GM10248 (cell line): ENCODE measurements around the gene CLEC1B.
"Not testable (repeated sequence)": the region's sequence is repeated elsewhere in the genome, so short reads cannot be mapped to it uniquely, and the experiment has no call there.

Source experiments
- CTCF ChIA-PET: fragments of 300-600 bp; sonication (Branson Sonifier 250); formaldehyde crosslinking; extraction: SDS; loops from one replicate; lab custom pipeline; 2021; ENCODE audit warnings: antibody characterized with exemption; lab: Yijun Ruan, JAX
- POLR2A ChIA-PET: fragments of 350-650 bp; sonication (Branson Sonifier 250); formaldehyde crosslinking; extraction: SDS; loops from one replicate; lab custom pipeline; 2020; ENCODE audit warnings: antibody characterized with exemption; lab: Yijun Ruan, JAX
- DNase-seq: peaks from one replicate; pipeline ENCODE4 v3.0.0; 2012; ENCODE audit errors: extremely low spot score
- TF ChIP-seq, protein P1 (sequence below): IDR thresholded peaks from 2 replicates; pipeline ENCODE4 v1.5.1; 2012; ENCODE audit warnings: mild to moderate bottlenecking, low read depth; ENCODE audit errors: extremely low read depth, missing control alignments, control extremely low read depth

The CLEC1B gene

DNA sequence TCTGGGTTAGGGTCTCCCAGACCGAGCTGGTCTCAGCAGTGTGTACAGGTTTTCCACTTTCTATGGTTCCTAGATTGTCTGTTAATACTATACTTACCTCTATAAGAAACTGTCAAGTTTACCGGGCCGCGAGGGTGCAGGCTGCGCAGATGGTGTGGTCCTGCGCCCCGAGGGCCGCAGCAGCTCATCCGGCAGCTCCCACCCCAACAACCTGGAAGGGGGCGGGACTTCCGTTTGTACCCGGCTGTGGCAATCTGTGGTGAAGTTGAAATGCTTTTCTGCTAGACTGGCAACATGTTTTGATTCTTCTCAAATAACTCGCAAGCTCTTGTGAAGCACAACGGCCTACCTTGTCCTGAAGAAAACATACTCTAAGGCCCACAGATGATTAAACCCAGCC lies 31.5 kb upstream of the CLEC1B start, which contains the start of gene CLEC9A:
CLEC9A (plus strand) TSS at position 237 of the 400 bp plus-strand sequence. CDS start 22,006 bp downstream, outside the sequence.
- ChIA-PET CTCF (interaction anchor here (1.3 to 2.1 kb wide), 2 partner anchors 21 to 113 kb away, joined by 3 to 4 read pairs; no protein-coding TSS in a partner anchor), POLR2A (no interaction called here)

DNA sequence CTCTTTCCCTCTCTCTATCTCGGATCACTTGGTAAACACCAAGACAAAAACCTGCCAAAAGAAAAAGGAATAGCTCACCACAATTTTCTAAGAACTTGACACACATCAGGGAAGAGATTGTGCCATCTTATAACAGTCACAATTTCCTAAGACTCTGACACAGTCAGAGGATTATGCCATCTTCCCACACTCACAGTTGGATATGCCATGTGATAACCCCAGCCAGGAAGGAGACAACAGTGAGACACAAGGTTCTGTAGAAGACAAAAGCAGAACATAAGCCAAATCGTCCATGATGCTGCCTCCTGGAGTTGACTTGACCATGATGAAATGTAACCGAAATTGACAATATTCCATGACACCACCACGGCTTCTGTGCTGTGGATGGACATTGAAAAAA lies 28.8 kb upstream of the CLEC1B start:
- ChIA-PET CTCF (no interaction called here), POLR2A (no interaction called here)
- no peak for DNase-seq
- TF ChIP-seq, protein P1, sequence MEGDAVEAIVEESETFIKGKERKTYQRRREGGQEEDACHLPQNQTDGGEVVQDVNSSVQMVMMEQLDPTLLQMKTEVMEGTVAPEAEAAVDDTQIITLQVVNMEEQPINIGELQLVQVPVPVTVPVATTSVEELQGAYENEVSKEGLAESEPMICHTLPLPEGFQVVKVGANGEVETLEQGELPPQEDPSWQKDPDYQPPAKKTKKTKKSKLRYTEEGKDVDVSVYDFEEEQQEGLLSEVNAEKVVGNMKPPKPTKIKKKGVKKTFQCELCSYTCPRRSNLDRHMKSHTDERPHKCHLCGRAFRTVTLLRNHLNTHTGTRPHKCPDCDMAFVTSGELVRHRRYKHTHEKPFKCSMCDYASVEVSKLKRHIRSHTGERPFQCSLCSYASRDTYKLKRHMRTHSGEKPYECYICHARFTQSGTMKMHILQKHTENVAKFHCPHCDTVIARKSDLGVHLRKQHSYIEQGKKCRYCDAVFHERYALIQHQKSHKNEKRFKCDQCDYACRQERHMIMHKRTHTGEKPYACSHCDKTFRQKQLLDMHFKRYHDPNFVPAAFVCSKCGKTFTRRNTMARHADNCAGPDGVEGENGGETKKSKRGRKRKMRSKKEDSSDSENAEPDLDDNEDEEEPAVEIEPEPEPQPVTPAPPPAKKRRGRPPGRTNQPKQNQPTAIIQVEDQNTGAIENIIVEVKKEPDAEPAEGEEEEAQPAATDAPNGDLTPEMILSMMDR, result no peak

More for the DNA sequence above, 31.5 kb upstream of the CLEC1B start, which contains the start of gene CLEC9A:
- DNase-seq, result no peak
- TF ChIP-seq, protein P1, result no peak

DNA sequence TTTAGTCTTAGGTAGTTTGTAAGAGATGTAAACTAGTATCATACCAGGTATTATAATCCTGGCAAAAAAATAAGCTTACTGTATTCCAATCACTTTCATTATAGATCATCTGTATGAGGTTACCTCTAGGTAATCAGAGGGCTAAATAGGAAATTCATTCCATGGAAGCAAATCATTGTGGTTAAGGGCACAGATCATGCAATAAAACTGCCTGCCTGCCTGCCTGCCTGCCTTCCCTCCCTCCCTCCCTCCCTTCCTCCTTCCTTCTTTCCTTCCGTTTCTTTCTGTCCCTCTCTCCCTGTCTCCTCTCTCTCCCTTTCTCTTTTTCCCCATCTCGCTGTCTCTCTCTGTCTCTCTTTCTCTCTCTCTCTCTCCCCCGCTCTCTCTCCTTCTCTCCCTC lies 28.4 kb upstream of the CLEC1B start:
- DNase-seq, result no peak
- CTCF ChIA-PET, result no interaction called here

DNA sequence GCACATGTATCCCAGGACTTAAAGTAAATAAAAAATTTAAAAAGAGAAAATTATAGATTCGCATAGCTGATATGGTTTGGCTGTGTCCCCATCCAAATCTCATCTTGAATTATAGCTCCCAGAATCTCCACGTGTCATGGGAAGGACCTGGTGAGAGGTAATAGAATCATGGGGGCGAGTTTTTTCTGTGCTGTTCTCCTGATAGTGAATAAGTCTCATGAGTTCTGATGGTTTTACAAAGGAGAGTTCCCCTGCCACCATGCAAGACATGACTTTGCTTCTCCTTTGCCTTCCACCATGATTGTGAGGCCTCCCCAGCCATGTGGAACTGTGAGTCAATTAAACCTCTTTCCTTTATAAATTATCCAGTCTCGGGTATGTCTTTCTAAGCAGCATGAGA lies 27.7 kb upstream of the CLEC1B start:
- POLR2A ChIA-PET, DNase-seq, CTCF ChIA-PET: not testable (repeated sequence)

More for the DNA sequence above, 28.4 kb upstream of the CLEC1B start:
- POLR2A ChIA-PET, result no interaction called here
- TF ChIP-seq, protein P1, result no peak

DNA sequence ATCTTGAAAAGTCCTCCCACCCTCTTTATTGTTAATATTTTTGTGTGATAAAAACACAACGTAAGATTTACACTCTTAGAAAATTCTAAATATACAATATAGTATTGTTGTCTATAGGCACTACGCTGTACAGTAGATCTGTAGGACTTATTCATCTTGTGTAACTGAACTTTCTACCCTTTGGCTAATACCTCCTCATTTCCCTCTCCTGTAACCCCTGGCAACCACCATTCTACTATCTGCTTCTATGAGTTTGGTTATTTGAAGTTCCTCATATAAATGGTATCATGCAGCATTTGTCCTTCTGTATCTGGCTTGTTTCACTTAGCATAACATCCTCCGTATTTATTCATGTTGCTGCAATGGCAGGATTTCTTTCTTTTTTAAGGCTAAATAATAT lies 26.3 kb upstream of the CLEC1B start:
- DNase-seq, result no peak
- TF ChIP-seq, protein P1, result no peak
- ChIA-PET CTCF (no interaction called here), POLR2A (no interaction called here)

DNA sequence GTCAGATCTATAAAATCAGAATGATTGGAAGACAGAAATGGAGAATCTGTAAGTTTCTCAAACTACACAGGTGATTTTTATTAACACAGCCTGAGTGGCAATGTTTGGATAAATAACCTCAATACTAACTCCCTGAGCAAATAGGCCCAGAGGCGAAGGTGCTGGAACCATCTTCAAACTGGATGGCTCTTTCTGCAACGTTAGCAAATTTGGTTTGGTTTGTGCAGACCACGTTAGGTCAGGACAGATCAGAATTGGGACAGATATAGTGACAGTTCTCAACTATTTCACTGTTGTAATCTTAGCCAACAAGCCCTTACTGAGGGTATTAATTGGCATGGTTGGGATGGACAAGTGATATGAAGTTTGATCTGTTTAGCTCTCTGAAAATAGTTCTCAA lies 22.4 kb upstream of the CLEC1B start:
- ChIA-PET POLR2A (no interaction called here), CTCF (interaction anchor here (1.0 to 1.5 kb wide), 2 partner anchors 11 to 270 kb away, joined by 3 read pairs; no protein-coding TSS in a partner anchor)
- TF ChIP-seq, protein P1, result no peak
- no peak for DNase-seq

DNA sequence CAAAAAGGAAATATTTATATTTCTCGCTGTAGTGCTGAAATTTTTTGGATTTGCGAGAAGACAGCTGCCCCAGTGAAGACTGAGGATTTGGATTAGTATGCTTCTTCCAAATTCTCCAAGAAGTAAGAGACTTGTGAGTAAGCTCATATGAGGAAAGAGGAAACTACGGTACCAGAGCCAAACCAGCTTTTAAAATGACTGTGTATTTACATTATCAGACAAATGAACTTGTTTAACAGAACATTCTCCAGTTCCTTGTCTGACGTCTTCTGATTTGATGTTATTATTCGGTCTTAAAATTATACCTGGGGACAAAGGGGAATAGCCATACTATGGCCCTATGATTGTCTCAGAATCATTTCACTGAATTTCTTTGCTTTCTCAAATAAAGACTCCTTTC lies 19.5 kb upstream of the CLEC1B start:
- ChIA-PET POLR2A (no interaction called here), CTCF (interaction anchor here (0.9 to 1.3 kb wide), 2 partner anchors 9 to 204 kb away, joined by 3 read pairs; no protein-coding TSS in a partner anchor)
- TF ChIP-seq, protein P1, result no peak
- DNase-seq, result no peak
